Measurements from ENCODE around the gene CCDC194.

The CCDC194 gene

GRCh38 chr19:17393914-17394313 lies at the start of gene CCDC194:
Gene CCDC194 (minus strand): TSS chr19:17394196. CDS start chr19:17394158, 38 bp downstream.
- no peak for DNase-seq

- peak; percentile 25 for DNase-seq
Measured at GRCh38 chr19:17441241-17442021, 47.4 kb upstream of the CCDC194 start.

- no peak for DNase-seq
Measured at GRCh38 chr19:17436874-17437267, 42.9 kb upstream of the CCDC194 start.

DNA sequence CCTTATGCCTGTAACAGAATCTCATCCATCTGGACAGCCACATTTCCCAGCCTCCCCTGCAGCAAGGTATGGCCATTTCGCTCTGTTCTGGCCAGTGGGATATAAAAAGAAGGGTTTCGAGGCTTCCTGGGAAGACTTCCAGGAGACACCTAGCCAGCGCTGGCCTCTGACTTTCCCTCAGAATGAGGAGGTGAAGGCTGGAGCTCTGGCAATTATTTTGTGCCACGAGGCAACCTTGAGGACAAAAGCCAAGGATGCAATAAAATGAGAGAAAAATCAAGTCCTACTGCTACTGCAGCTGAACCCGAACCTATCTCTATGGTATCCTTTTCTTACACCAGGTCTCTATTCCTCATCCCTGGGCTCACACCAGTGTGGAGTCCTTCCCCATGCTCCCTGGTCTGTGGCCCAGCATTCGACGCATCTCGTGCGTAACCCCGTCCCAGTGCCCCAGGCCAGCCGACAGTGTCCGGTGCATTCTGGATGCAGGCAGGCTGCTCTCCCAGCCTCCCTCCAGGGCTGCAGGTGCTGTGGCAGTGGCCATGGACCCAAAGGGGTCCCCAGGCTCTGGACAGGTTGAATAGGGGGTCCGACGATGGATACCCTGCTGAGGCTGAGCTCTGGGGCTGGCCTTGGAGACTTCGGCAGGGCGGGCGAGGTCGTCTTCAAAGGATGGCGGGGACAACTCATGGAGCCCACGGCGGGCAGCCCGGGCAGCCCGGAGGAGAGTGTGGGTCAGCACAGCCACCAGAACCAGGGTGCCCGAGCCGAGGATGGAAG lies 42.3 kb upstream of the CCDC194 start:
- no peak for DNase-seq

DNA sequence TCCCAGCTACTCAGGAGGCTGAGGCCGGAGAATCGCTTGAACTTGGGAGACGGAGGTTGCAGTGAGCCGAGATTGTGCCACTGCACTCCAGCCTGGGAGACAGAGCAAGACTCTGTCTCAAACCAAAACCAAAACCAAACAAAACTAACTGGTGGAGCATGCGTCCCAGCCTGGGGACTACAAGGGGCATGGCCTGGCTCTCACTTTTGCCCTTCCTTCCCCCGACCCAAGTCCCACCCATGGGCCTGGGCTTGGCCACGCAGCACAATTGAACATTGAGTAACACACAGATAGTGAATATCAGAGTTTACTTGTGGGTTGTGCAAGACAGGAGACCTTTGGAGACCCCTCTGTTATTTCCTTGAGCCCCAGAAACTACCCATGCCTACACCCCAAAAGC lies 41.2 kb upstream of the CCDC194 start:
- no peak for DNase-seq

GRCh38 chr19:17431417-17431816 lies 37.4 kb upstream of the CCDC194 start:
- DNase-seq = no peak

GRCh38 chr19:17429641-17430113 lies 35.7 kb upstream of the CCDC194 start:
- no peak for DNase-seq

DNA sequence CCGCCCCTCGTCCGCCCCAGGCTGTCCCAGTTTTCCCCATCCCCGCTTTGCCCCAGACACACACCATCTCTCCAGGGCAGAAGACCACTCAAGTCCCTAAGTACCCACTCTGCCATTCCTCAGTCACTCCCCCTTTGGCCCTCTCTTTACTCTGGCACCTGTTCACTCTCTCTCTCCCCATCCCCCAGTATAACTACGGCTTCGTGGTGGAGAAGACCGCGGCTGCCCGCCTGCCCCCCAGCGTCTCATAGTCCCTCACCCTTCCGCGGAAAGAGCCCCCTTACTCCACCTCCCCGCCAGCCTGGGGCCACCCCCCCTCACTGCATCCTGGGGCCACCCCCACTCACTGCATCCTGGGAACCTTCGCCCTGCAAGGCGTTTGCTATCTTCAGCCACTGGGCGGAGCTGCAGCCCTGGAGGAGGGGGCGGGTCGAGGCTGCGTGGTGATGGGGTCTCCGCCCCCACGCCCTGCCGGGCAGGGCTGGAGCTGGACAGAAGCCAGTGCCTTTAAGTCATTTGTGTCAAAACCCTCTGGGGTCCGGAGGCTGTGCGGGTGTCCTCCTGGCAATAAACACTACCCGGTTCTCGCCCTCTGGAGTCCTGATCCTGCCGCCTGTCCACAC lies 30.9 kb upstream of the CCDC194 start:
- peak; percentile 52 for DNase-seq

DNA sequence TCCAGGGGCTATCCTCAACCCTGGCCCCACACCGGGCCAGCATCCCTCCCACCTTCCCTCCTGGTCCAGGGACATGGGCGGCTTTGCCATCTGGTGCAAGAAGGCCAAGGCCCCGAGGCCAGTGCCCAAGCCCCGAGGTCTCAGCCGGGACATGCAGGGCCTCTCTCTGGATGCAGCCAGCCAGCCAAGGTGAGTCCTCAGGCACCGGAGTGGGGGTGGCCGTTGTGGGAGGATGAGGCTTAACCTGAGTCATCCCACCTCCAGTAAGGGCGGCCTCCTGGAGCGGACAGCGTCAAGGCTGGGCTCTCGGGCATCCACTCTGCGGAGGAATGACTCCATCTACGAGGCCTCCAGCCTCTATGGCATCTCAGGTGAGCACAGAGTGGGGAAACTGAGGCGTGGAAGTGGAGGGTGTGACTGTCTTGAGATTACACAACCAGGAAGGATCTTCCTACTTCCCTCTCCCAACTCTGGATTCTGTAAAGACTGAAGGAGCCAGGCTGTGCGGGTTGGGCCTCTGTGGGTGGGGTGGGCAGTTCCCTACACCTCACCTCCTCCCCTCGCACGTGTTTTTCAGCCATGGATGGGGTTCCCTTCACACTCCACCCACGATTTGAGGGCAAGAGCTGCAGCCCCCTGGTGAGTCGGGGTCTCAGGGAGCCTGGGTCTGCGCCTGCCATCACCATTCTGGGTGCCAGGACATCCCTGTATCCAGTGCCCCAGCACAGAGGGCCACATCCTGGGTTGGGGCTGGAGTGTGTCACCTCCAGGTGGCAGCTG lies 29.6 kb upstream of the CCDC194 start:
- no peak for DNase-seq

GRCh38 chr19:17421942-17422341 lies 27.9 kb upstream of the CCDC194 start:
- DNase-seq = no peak

DNA sequence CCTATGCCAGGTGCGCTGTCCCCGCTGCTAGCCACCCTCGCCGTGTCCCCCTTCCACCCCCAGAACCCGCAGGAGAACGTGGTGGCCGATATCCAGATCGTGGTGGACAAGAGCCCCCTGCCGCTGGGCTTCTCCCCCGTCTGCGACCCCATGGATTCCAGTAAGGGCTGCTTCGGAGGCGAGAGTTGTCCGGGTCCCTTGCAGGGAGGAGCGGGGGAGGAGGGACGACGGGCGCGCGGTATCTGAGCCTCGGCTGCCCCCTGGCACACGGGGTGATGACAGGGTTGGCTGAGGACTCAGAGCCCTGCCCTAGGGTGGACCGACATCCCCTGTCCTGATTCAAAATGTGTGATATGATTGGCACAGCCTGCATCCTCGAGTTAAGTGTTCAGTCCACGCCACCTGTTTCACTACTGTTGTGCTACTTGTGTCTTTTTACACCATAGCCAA lies 26.5 kb upstream of the CCDC194 start:
- DNase-seq = peak; percentile 56

- peak; percentile 97 for DNase-seq
Measured at GRCh38 chr19:17419621-17420474, 25.9 kb upstream of the CCDC194 start, which contains the start of gene MVB12A. Gene MVB12A (plus strand): TSS chr19:17420047. CDS start chr19:17420136, 89 bp downstream.

DNA sequence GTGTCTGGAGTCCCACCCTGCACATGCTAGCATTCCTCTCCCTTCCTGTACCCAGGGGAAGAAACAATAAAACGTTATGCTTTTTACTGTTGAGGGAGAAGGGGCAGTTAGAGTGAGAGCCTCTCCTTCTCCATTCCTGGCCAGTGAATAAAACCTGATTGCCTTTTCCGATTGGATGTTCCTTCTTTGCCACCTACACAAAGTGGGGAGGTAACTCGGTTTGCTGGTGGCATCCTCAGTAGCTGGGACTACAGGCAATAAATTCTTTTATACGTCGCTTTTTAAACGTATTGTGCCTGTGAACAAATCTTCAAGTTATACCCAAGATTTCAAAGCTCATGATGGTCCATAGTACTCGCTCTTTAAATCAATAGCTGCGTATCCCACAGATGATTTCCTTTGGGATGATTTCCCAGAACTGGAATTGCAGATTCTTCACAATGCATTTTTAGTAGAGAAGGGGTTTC lies 25.2 kb upstream of the CCDC194 start:
- DNase-seq = no peak

DNA sequence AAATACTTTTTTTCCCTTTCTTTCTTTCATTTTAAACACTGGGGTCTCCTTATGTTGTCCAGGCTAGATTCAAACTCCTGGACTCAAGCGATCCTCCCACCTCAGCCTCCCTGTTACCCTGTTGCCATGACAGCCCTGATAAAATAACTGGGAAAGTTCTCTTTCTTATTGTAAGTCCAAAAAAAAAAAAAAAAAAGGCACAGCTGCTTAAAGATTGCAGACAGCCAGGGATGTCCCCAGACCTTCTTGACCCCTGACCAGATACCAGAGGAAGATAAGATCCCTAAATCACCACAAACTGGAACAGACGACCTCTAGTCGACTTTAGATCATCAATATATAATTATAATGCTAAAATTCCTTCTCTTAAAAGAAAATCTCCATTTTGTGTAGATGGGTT lies 24.7 kb upstream of the CCDC194 start:
- no peak for DNase-seq

DNA sequence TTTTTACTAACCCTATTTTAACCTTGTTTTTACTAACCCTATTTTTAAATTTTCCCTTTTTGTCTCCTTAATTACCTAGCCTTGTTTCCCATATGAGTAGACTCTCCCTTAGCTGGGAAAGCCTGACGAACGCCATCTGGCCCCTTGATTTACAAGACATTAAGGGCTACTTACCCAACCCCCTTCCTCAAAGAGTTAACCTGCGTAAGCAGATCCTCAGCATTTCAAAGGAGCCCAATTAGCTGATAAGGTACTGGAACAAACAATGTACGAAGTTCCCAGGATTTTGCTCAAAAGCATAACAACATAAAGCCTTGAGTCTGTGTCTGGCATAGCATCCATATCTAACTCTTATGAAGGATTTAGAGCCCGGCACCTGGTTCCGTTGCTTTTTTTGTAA lies 21.1 kb upstream of the CCDC194 start:
- no peak for DNase-seq

DNA sequence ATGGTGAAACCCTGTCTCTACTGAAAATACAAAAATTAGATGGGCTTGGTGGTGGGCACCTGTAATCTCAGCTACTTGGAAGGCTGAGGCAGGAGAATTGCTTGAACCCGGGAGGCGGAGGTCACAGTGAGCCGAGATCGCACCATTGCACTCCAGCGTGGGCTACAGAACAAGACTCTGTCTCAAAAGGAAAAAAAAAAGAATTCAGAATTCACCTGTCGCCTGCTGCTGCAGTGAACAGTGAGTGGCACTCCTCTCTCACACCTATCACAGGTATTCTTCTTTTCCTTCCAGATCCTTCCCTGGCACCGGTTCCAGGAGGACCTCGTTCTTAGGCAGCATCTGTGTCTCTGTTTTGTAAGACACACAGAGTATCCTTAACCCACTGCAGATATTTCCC lies 20.1 kb upstream of the CCDC194 start:
- DNase-seq = no peak

DNA sequence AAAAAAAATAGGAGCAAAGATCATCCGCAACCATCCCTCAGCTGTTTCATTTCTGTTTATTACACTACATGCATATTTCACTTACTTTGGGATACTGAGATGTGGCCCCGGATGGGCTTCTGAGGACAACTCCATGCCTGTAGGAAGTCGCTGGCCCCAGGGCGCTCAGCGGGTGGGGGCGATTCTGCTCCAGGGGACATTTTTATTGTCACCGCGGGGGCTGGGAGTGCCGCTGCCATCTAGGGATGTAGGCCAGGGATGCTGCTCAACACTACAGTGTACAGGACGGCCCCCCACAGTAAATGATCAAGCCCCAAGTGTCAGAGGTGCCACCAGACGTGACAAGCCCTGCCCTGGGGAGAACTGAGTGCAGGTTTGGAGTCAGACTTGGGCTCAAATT lies 17.8 kb upstream of the CCDC194 start:
- DNase-seq = no peak

DNA sequence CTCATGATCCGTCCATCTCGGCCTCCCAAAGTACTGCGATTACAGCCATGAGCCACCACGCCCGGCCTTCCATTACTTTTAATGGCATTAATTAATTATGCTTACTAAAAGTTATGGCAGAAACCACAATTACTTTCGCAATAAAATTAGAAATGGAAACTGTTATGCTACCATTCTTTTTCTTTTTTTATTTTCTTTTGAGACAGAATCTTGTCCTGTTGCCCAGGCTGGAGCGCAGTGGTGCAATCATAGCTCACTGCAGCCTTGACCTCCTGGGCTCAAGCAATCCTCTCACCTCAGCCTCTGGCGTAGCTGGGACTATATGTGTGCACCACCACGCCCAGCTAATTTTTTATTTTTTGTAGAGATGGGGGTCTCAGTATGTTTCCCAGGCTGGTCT lies 16.0 kb upstream of the CCDC194 start:
- no peak for DNase-seq

GRCh38 chr19:17406887-17407196 lies 12.8 kb upstream of the CCDC194 start:
- no peak for DNase-seq

GRCh38 chr19:17406046-17406886 lies 12.3 kb upstream of the CCDC194 start:
- no peak for DNase-seq
